Measurements from ENCODE around the gene ACTN1.

ACTN1 gene

DNA sequence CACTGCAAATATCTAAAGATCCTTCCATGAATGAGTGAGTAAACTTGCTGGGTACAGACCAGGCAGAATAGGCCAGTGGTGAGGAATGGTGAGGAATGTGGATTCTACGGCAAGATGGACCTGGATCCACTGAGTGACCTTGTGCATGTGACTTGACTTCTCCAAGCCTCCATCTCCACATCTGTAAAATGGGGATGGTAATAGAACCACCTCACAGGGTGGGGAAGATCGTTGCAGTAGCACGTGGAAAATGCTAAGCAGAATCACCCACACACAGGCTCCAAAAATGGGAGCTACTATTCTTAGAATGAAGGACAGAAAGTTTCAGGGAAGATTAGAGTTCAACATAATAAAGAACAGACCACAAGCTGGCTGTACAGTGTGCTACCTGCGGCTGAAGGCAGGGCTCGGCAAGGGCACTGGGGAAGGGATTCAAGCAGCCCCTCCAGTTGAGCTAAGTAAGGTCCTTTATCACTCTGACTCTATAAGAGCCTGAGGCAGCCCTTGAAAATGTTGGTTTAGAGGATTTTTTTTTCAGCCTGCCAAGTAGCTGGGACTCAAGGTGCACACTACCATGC lies 47.5 kb downstream of the ACTN1 start:
- no peak for DNase-seq

DNA sequence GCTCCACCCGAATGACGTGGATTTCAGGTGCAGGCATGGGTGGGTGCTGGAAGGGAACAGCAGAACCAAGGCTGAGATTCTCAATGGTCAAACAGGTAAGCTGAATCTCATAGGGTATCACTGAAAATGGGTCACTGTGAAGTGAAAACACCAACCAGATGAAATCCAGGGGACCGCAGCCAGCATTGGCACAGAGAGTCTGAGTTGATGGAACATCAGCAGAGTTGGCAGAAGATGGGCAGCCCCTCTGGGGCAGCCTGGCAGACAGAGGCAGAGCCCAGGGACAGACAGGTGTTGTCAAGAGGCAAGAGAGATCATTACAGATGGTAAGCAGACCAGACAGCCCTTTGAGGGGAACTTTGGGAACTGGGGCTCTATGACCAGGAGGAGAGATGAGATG lies 48.0 kb downstream of the ACTN1 start:
- no peak for DNase-seq

DNA sequence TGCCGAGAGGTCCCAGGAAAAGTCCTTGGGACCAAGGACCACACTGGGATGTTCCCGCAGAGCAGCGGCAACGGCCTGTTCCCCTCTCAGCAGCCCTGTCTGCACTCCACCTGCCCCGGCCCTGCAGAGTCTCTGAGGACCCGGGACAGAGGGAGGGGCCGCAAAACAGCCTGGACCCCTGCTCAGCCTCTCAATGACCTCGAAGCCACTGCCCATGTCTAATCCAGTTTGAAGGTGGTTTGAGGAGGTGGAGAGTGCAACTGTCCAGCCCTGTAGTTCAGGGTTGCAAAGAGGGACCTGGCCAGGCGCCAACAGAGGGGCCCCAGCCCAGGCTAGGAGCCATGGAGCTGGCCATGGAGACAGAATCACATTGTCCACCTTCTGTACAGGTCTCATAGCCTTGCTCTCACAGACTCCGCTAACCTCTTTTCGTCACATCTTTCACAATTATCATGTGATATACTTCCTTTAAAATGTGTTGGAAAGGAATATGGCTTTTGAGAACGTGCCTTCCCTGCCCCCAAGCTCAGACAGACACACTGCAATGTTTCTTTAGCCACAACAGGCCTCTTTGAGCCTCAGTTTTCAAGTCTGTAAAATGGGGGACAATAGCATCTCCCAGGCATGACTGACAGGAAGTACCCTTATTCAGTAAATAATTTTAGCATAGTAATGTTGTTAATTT lies 49.3 kb downstream of the ACTN1 start:
- no peak for DNase-seq

DNA sequence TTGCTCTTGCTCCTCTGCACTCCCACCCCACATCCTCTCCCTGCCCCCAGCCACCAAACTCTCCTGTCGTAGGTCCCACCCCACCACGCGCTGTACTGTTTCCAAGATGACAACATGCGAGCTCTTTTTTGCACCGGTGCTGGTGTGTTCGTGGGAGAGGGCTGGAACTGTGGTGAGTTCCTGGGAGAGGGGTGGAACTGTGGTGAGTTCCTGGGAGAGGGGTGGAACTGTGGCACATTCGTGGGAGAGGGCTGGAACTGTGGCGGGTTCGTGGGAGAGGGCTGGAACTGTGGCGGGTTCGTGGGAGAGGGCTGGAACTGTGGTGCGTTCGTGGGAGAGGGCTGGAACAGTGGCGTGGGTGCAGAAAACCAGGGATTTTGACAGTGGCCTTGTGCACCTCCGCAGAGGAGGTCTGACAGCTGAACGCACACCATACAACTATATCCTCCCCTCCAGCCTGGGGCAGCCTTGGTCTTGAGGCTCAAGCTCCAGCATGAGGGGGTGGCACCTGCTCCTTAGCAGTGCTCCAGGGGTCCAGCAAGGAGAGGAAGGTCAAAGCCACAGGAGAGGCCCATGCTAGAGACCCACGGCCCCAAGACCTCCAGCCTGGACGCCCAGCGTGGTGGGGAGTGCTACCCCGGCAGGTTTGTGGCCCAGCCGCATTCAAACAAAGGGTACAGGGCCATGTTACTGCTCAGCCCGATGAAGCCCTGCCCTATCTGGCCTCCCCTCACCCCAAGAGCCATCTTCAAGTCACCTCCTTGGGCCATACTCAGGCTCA lies 50.1 kb downstream of the ACTN1 start:
- no peak for DNase-seq

DNA sequence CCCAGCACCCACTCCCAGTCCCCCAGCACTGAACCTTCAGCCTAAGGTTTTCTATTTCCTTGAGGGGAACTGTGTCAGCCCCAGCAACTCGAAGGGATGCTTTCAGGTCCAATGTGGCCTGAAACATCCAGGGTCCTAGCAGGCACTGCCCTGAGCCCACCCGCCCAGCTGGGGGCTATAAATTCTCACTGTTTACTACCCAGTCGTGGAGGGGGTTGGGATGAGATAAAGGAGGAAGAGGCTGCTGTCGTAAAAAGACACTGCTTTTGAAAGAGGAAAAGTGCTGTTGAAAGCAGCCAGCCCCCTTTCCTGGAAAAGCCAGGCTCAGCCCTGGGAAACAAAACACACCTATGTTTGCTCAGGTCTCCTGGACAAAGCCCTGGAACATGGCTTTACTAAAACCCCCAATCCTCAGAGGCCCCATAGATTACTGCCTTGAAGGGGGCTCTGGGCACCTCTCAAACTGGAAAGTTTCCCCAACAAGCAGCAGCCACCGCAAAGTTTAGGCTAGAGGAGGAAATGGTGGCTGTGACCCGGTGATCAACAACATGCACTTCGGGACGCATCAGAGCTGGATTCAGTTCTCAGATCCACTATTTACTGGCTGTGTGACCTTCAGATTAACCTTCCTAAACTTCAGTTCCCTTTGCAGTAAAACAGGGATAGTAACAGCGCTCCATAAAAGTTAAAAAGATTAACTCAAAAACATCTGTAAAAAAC lies 51.0 kb downstream of the ACTN1 start:
- DNase-seq, result no peak

GRCh38 chr14:68927089-68927488 lies 52.0 kb downstream of the ACTN1 start:
- DNase-seq, result no peak

- no peak for DNase-seq
Measured at GRCh38 chr14:68926236-68926635, 52.9 kb downstream of the ACTN1 start.

GRCh38 chr14:68925373-68925772 lies 53.7 kb downstream of the ACTN1 start:
- DNase-seq, result no peak

GRCh38 chr14:68924186-68925158 lies 54.6 kb downstream of the ACTN1 start:
- DNase-seq, result no peak

- DNase-seq, result no peak
Measured at GRCh38 chr14:68922886-68923285, 56.2 kb downstream of the ACTN1 start.

GRCh38 chr14:68922201-68922621 lies 56.9 kb downstream of the ACTN1 start:
- DNase-seq, result no peak

- no peak for DNase-seq
Measured at GRCh38 chr14:68921666-68922065, 57.4 kb downstream of the ACTN1 start.

- DNase-seq, result no peak
Measured at GRCh38 chr14:68921049-68921448, 58.1 kb downstream of the ACTN1 start.

DNA sequence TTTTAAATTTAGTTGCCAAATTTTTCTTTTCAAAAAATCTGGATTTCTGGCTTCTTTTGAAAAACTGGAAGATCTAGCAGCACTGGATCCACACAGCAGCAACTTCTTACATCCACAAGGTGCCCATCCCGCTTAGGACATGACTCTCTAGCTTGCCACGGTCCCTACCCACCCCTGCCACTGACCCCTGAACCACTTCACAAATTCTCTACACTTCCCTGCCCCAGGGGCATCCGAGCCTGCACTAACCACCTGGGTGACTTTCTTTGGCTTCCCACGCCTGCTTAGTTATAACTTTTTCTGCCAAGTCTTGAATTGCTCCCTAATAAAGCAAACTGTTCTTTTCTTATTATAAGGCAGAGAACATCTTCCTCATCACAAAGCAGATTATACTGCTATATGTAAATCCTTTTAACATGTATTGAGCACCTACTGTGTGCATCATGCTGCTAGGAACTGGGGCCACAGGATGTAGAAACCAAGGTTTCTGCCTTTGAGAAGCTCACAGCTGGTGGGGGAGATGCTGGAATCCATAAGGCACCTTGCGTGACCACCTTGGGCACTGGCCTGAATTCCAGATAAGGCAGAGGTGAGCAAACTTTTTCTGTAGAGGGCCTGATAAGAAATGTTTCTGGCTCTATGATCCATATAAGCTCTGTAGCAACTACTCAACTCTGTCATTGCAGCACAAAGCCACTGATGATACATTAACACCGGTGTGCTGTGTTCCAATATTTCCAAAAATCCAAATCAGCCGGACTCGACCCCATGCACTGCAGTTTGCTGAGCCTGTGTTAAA lies 59.8 kb downstream of the ACTN1 start:
- DNase-seq, result no peak

DNA sequence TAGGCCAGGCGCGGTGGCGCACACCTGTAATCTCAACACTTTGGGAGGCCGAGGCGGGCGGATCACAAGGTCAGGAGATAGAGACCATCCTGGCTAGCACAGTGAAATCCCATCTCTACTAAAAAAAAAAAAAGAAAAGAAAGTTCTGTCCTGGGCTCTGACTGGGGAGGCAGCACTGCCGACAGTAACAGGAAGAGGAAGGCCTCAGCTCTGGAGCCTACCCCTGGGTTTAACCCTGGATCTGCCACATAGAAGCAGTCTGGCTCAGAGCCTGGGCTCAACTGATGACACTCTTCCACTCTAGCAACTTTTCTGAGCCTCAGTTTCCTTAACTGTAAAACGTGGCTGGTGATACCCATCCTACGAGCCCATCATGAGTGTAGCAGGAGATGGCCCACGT lies 60.5 kb downstream of the ACTN1 start:
- DNase-seq, result no peak

GRCh38 chr14:68916358-68916941 lies 62.7 kb downstream of the ACTN1 start:
- DNase-seq, result no peak

DNA sequence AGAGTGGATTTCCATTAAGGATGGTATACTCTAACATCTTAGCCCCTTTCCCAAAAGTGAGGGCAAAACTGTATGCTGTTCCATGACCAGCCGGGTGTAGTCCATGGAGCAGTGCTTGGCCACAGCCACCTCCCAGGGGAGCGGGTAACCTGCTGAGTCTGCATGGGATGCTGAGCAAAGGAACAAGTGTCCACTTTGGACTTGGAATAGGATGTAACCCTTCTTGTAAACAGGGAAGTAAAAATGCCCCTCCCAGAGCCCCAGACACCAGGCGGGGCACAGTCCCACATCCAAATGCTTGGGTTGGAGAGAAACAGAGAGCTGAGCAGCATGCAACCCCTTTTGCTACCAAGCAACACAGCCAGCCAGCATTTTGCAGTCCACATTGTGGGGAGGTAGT lies 65.6 kb downstream of the ACTN1 start:
- DNase-seq, result no peak

GRCh38 chr14:68911594-68912227 lies 67.4 kb downstream of the ACTN1 start:
- DNase-seq, result no peak

DNA sequence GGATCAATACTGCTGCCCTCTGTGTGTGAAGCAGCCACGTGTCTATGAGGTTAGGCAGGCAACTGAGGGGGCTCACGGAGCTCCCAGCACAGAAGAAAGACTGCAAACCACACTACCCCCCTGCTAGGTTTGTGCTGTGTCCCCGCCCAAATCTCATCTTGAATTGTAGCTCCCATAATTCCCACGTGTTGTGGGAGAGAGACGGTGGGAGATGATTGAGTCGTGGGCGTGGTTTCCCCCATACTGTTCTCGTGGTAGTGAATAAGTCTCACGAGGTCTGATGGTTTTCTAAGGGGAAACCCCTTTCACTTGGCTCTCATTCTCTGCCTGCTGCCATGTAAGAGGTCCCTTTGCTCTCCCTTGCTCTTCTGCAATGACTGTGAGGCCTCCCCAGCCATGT lies 68.6 kb downstream of the ACTN1 start:
- no peak for DNase-seq

DNA sequence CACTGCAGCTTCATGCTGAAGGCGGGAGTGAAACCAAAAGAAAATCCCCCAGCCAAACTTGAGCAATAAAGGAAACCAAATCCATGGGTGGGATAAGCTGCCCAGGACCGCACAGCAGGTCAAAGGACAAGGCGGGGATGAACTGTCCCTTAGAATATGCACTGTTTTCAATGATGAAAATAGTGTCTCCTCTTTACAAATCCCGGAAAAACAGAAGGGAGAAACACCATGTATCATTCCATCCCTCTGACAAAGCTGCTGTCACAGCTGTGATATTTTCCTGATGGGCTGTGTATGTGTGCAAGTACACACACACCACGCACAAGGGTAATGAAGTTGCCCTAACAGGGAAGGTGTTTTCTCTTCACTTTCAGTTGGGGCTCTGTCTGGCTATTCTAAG lies 70.3 kb downstream of the ACTN1 start:
- DNase-seq, result no peak

- DNase-seq, result no peak
Measured at GRCh38 chr14:68908201-68908600, 70.9 kb downstream of the ACTN1 start.
